Superior temporal gyrus (tissue), 1 donor: Measurements from ENCODE around the gene KRTAP5-5.
"Not testable (repeated sequence)": the region's sequence is repeated elsewhere in the genome, so short reads cannot be mapped to it uniquely, and the experiment has no call there.

Experiments
- DNase-seq: peaks from one replicate; pipeline ENCODE4 v3.0.0-alpha.2; 2016; ENCODE audit errors: extremely low spot score

The KRTAP5-5 gene

GRCh38 chr11:1655168-1656060 lies 25.8 kb downstream of the KRTAP5-5 start:
- no peak for DNase-seq

- DNase-seq, result no peak
Observed at GRCh38 chr11:1656061-1656441, 26.5 kb downstream of the KRTAP5-5 start.

DNA sequence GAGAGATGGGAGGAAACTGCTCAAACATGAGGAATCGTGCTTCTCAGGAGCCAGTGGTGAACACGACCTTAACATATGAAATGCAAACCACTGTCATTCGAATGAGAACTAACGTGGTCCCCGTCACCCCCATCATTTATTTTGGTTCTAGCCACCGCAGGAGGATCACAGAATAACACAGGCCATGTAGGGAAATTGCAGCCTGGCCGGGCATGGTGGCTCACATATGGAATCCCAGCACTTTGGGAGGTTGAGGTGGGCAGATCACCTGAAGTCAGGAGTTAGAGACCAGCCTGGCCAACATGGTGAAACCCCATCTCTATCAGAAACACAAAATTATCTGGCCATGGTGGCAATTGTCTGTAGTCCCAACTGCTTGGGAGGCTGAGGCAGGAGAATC lies 27.1 kb downstream of the KRTAP5-5 start:
- no peak for DNase-seq

DNA sequence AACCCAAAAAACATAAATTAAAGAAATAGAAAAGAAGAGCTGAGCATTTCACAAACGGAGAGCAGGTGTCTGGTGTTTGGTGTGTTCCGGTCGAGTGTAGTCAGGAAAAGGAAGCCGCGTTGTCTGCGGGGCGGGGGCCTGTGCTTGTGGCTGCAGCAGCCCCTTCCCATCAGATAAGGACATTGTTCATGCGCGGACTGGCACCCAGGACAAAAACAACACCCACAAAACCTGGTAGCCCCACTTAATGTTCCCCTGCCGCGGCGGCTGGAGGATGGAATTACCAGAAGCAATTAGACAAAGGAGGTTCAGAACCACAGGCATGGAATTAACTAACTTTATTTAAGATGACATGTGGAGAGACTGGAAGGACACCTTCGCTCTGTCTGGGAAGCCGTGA lies 29.9 kb downstream of the KRTAP5-5 start:
- no peak for DNase-seq

- no peak for DNase-seq
Observed at GRCh38 chr11:1660111-1660867, 30.7 kb downstream of the KRTAP5-5 start.

GRCh38 chr11:1661454-1662269 lies 32.1 kb downstream of the KRTAP5-5 start:
- not testable (repeated sequence) for DNase-seq

- not testable (repeated sequence) for DNase-seq
Observed at GRCh38 chr11:1662699-1663283, 33.2 kb downstream of the KRTAP5-5 start.

- DNase-seq, result no peak
Observed at GRCh38 chr11:1665313-1665712, 35.7 kb downstream of the KRTAP5-5 start.

DNA sequence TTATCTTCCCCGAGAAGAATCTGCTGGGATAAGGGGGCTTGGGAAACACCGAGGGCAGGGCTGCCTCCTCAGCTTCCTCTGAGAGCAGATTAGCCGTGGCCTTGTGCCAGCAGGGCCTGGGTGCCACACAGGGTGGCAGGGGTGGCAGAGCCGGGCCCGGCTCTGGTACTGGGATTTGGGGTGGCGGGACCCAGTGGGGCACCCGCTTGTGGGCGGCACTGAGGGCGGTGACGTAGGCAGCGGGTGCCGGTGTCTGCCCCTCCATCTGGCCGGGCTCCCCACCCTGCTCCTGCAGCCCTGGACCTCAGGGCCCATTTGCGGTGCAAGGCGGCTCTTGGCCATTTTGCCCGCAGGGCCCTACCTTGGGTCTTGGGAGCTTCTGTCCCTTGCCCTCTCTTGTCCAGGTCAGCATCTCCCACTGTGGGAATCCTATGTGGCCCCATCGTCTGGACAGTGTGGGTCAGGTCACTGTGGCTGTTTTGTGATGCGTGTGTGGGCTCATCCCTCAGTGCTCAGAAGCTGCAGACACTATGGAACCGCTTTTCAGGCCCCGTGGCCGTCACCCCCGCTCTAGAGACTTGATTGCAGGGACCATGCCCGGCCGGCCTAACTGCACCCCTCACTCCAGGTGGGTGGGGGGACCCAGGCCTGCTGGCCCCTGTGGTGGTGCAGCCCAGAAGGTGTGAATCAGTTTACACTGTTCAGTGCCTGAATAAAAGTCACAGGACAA lies 37.7 kb downstream of the KRTAP5-5 start:
- no peak for DNase-seq

- DNase-seq, result no peak
Observed at GRCh38 chr11:1667906-1668305, 38.3 kb downstream of the KRTAP5-5 start.

DNA sequence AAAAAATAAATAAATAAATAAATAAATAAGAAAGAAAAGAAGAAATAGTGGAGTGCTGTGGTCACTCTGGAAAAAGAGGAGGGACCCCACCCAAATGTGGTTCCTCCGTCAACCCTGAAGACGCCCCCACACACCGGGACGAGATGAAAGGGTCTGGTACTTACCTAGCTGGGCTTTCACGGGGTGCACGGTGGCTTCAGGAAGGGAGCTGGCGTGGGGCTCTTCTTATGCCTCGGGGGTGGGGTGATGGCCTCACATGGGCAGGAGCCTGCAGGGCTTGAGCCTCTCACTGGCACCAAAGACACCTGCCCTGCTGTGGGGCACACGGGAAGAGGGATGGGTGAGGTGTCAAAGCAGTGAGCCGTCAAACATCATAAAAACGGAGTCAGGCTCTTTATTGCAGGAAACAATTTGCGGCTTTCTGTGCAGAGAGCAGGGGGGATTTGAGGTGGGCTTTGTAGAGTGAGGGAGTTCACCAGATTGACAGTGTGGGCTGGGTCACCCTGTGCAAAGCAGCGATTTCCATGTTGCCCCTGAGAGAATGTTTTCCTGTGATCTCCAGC lies 39.4 kb downstream of the KRTAP5-5 start:
- DNase-seq, result no peak

DNA sequence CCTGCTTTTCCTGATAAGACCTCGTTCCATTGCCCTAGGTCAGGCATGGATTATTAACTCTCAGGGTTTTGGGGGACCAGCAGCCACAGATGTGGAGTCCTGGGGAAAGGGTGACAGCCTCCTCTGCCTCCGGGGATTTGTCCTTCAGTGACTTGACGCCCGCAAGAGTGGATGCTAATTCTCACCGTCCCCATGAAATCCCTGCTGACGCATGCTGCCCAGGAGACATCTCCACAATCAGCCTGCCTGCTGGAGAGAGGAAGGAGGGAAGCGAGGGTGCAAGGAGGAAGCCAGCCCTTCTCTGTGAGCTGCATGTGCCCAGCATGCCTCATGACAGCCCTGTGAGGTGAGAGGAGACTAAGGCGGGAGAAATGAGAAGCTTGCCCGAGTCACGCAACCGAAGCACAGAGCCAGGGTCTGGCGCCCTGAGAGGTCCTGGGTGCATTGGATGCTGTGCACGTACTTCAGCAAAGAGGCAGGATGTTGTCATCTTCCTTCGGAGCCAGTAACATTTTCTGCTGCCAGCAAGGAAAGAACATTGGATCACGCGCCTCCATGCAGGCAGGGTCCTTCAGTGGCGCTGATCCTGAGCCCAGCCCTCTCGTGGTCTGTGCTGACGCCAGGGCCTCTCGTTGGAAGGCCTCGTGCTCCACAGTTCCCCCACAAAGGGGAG lies 40.1 kb downstream of the KRTAP5-5 start:
- no peak for DNase-seq

DNA sequence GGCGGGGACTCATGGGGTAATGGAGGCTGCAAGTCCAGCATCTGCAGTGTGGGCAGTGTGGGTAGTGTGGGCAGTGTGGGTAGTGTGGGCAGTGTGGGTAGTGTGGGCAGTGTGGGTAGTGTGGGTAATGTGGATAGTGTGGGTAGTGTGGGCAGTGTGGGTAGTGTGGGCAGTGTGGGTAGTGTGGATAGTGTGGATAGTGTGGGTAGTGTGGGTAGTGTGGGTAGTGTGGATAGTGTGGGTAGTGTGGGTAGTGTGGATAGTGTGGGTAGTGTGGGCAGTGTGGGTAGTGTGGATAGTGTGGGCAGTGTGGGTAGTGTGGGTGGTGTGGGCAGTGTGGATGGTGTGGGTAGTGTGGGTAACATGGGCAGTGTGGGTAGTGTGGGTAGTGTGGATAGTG lies 40.9 kb downstream of the KRTAP5-5 start:
- not testable (repeated sequence) for DNase-seq

DNA sequence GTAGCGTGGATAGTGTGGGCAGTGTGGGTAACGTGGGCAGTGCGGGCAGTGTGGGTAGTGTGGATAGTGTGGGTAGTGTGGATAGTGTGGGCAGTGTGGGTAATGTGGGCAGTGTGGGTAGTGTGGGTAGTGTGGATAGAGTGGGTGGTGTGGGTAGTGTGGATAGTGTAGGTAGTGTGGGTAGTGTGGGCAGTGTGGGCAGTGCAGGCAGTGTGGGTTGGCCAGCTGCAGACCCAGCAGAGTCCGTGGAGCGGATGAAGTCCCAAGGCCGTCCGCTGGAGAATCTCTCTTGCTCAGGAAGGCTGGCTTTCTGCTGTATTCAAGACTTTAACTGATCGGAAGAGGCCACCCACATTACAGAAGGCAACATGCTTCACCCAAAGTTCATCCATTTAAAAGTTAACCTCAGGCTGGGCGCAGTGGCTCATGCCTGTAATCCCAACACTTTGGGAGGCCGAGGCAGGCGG lies 41.4 kb downstream of the KRTAP5-5 start:
- DNase-seq, result no peak

DNA sequence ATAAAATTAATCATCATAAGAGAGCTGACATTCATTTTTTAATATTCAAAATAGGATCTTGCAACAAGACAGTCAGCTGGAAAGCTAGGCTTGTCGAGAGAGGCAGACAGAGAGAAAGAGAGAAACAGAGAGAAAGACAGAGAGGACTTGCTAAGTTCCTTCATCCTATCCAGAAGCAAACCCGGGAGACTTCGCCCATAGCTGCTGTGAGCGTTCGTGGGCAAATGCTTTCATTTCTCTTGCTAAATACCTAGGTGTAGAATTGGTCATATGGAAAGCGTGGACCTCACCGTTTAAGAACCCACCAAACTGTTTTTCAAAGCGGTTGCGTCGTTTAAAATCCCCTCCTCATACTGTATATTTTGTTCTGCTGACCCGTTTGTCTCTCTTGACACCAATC lies 42.1 kb downstream of the KRTAP5-5 start:
- DNase-seq, result no peak

GRCh38 chr11:1672613-1673350 lies 43.2 kb downstream of the KRTAP5-5 start:
- no peak for DNase-seq

GRCh38 chr11:1673446-1674172 lies 44.0 kb downstream of the KRTAP5-5 start:
- DNase-seq, result no peak
